HEK293 (cell line): ENCODE results near the gene PKN3.

Source experiments
- BCL11B ChIP-seq: fragments of 450-650 bp; formaldehyde crosslinking; IDR thresholded peaks from 2 replicates; pipeline ENCODE4 v1.5.1; 2016; ENCODE audit warnings: low read depth, missing biosample characterization, missing genetic modification characterization
- GLIS2 ChIP-seq: fragments of 450-650 bp; formaldehyde crosslinking; IDR thresholded peaks from 2 replicates; pipeline ENCODE4 v1.5.1; 2016; ENCODE audit warnings: missing biosample characterization, missing genetic modification characterization
- KLF9 ChIP-seq: fragments of 450-650 bp; formaldehyde crosslinking; IDR thresholded peaks from 2 replicates; pipeline ENCODE4 v1.5.1; 2016; ENCODE audit warnings: missing biosample characterization, missing genetic modification characterization, low read depth
- MEIS1 ChIP-seq: sonication (generic); formaldehyde crosslinking; IDR thresholded peaks from 2 replicates; pipeline ENCODE4 v1.8.1; 2022; ENCODE audit warnings: missing genetic modification reagents, mild to moderate bottlenecking, borderline replicate concordance
- SP3 ChIP-seq: fragments of 450-650 bp; formaldehyde crosslinking; IDR thresholded peaks from 2 replicates; pipeline ENCODE4 v1.5.1; 2016; ENCODE audit warnings: missing biosample characterization, missing genetic modification characterization
- ZBTB17 ChIP-seq: fragments of 450-650 bp; formaldehyde crosslinking; IDR thresholded peaks from 2 replicates; pipeline ENCODE4 v1.5.1; 2016; ENCODE audit warnings: missing biosample characterization, missing genetic modification characterization
- ZIC2 ChIP-seq: fragments of 450-650 bp; formaldehyde crosslinking; IDR thresholded peaks from 2 replicates; pipeline ENCODE4 v1.5.1; 2016; ENCODE audit warnings: missing biosample characterization, missing genetic modification characterization
- ZNF416 ChIP-seq: fragments of 450-650 bp; formaldehyde crosslinking; IDR thresholded peaks from 2 replicates; pipeline ENCODE4 v1.5.1; 2016; ENCODE audit warnings: missing biosample characterization, missing genetic modification characterization
- ZNF837 ChIP-seq: fragments of 450-650 bp; formaldehyde crosslinking; IDR thresholded peaks from 2 replicates; pipeline ENCODE4 v1.5.1; 2016; ENCODE audit warnings: missing biosample characterization, missing genetic modification characterization
- ZSCAN23 ChIP-seq: fragments of 450-650 bp; formaldehyde crosslinking; IDR thresholded peaks from 2 replicates; pipeline ENCODE4 v1.5.1; 2016; ENCODE audit warnings: missing biosample characterization, missing genetic modification characterization
- TF ChIP-seq, protein P1 (sequence below): IDR thresholded peaks from 2 replicates; pipeline ENCODE4 v1.6.1; 2011; ENCODE audit warnings: mild to moderate bottlenecking, low read depth, low read length, borderline replicate concordance
- TF ChIP-seq, protein P2 (sequence below): fragments of 450-650 bp; formaldehyde crosslinking; IDR thresholded peaks from 2 replicates; pipeline ENCODE4 v1.5.1; 2017; ENCODE audit warnings: missing biosample characterization, missing genetic modification characterization
- TF ChIP-seq, protein P3 (sequence below): fragments of 450-650 bp; formaldehyde crosslinking; IDR thresholded peaks from 2 replicates; pipeline ENCODE4 v1.5.1; 2016; ENCODE audit warnings: missing biosample characterization, missing genetic modification characterization
- TF ChIP-seq, protein P4 (sequence below): fragments of 450-650 bp; formaldehyde crosslinking; IDR thresholded peaks from 2 replicates; pipeline ENCODE4 v1.5.1; 2017; ENCODE audit warnings: missing biosample characterization, missing genetic modification characterization
- TF ChIP-seq, protein P5 (sequence below): fragments of 450-650 bp; formaldehyde crosslinking; IDR thresholded peaks from 2 replicates; pipeline ENCODE4 v1.5.1; 2016; ENCODE audit warnings: missing biosample characterization, missing genetic modification characterization
- TF ChIP-seq, protein P6 (sequence below): fragments of 450-650 bp; formaldehyde crosslinking; IDR thresholded peaks from 2 replicates; pipeline ENCODE4 v1.5.1; 2016; ENCODE audit warnings: missing biosample characterization, missing genetic modification characterization
- TF ChIP-seq, protein P7 (sequence below): fragments of 450-650 bp; formaldehyde crosslinking; IDR thresholded peaks from 2 replicates; pipeline ENCODE4 v1.5.1; 2016; ENCODE audit warnings: missing biosample characterization, missing genetic modification characterization

Gene PKN3

DNA sequence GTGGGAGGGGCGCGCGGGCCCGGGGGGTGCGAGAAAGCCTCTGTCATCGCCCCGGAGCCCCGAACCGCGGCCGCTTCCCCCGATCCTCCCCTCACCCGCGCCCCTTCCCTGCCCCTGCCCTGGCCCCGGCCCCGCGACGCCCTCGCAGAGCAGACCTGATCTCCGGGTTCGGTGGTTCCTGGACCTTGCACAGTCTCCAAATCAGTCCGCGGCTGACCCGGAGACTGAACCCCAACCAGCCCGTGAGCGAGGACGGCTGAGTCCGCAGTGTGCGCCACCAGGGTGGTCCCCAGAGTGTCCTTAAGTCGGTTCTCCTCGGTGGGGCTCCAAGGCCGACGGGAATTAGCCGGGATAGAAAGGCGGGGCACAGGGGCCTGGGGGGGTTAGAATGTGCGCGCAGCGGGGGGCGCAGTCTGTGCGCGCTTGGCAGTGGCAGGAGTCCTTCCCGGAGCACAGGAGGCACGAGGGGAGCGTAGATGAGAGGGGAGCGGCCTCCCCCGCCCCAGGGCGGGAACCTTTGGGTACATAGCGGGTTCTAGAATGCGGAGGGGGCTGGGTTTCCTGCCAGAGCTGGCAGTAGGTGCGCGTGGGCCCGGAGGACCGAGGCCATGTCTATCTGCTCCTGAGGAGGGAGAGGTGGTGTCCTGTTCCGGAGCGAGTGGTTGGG lies 779 bp downstream of the PKN3 start (continued):
- TF ChIP-seq ZSCAN23 (tag by site-specific recombination): 0 out of 2 replicates have a peak, but pooled peaks have one; percentile 36
- TF ChIP-seq, protein P1, sequence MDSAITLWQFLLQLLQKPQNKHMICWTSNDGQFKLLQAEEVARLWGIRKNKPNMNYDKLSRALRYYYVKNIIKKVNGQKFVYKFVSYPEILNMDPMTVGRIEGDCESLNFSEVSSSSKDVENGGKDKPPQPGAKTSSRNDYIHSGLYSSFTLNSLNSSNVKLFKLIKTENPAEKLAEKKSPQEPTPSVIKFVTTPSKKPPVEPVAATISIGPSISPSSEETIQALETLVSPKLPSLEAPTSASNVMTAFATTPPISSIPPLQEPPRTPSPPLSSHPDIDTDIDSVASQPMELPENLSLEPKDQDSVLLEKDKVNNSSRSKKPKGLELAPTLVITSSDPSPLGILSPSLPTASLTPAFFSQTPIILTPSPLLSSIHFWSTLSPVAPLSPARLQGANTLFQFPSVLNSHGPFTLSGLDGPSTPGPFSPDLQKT: no peak
- TF ChIP-seq, protein P2, sequence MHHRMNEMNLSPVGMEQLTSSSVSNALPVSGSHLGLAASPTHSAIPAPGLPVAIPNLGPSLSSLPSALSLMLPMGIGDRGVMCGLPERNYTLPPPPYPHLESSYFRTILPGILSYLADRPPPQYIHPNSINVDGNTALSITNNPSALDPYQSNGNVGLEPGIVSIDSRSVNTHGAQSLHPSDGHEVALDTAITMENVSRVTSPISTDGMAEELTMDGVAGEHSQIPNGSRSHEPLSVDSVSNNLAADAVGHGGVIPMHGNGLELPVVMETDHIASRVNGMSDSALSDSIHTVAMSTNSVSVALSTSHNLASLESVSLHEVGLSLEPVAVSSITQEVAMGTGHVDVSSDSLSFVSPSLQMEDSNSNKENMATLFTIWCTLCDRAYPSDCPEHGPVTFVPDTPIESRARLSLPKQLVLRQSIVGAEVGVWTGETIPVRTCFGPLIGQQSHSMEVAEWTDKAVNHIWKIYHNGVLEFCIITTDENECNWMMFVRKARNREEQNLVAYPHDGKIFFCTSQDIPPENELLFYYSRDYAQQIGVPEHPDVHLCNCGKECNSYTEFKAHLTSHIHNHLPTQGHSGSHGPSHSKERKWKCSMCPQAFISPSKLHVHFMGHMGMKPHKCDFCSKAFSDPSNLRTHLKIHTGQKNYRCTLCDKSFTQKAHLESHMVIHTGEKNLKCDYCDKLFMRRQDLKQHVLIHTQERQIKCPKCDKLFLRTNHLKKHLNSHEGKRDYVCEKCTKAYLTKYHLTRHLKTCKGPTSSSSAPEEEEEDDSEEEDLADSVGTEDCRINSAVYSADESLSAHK: 0 out of 2 replicates have a peak, but pooled peaks have one; percentile 12
- TF ChIP-seq ZIC2 (tag by site-specific recombination): peak; percentile 95
- TF ChIP-seq, protein P3, sequence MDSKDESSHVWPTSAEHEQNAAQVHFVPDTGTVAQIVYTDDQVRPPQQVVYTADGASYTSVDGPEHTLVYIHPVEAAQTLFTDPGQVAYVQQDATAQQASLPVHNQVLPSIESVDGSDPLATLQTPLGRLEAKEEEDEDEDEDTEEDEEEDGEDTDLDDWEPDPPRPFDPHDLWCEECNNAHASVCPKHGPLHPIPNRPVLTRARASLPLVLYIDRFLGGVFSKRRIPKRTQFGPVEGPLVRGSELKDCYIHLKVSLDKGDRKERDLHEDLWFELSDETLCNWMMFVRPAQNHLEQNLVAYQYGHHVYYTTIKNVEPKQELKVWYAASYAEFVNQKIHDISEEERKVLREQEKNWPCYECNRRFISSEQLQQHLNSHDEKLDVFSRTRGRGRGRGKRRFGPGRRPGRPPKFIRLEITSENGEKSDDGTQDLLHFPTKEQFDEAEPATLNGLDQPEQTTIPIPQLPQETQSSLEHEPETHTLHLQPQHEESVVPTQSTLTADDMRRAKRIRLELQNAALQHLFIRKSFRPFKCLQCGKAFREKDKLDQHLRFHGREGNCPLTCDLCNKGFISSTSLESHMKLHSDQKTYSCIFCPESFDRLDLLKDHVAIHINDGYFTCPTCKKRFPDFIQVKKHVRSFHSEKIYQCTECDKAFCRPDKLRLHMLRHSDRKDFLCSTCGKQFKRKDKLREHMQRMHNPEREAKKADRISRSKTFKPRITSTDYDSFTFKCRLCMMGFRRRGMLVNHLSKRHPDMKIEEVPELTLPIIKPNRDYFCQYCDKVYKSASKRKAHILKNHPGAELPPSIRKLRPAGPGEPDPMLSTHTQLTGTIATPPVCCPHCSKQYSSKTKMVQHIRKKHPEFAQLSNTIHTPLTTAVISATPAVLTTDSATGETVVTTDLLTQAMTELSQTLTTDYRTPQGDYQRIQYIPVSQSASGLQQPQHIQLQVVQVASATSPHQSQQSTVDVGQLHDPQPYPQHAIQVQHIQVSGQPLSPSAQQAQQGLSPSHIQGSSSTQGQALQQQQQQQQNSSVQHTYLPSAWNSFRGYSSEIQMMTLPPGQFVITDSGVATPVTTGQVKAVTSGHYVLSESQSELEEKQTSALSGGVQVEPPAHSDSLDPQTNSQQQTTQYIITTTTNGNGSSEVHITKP: peak; percentile 7; the same call in 1 of the 2 replicates
- peak; percentile 73 for TF ChIP-seq SP3 (tag by site-specific recombination)
- TF ChIP-seq, protein P4, sequence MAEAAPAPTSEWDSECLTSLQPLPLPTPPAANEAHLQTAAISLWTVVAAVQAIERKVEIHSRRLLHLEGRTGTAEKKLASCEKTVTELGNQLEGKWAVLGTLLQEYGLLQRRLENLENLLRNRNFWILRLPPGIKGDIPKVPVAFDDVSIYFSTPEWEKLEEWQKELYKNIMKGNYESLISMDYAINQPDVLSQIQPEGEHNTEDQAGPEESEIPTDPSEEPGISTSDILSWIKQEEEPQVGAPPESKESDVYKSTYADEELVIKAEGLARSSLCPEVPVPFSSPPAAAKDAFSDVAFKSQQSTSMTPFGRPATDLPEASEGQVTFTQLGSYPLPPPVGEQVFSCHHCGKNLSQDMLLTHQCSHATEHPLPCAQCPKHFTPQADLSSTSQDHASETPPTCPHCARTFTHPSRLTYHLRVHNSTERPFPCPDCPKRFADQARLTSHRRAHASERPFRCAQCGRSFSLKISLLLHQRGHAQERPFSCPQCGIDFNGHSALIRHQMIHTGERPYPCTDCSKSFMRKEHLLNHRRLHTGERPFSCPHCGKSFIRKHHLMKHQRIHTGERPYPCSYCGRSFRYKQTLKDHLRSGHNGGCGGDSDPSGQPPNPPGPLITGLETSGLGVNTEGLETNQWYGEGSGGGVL (tag by site-specific recombination): peak; percentile 100
- peak; percentile 51 for TF ChIP-seq ZBTB17 (tag by site-specific recombination)
- TF ChIP-seq, protein P5, sequence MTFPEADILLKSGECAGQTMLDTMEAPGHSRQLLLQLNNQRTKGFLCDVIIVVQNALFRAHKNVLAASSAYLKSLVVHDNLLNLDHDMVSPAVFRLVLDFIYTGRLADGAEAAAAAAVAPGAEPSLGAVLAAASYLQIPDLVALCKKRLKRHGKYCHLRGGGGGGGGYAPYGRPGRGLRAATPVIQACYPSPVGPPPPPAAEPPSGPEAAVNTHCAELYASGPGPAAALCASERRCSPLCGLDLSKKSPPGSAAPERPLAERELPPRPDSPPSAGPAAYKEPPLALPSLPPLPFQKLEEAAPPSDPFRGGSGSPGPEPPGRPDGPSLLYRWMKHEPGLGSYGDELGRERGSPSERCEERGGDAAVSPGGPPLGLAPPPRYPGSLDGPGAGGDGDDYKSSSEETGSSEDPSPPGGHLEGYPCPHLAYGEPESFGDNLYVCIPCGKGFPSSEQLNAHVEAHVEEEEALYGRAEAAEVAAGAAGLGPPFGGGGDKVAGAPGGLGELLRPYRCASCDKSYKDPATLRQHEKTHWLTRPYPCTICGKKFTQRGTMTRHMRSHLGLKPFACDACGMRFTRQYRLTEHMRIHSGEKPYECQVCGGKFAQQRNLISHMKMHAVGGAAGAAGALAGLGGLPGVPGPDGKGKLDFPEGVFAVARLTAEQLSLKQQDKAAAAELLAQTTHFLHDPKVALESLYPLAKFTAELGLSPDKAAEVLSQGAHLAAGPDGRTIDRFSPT: peak; percentile 84
- peak; percentile 95 for TF ChIP-seq GLIS2 (tag by site-specific recombination)
- 0 out of 2 replicates have a peak, but pooled peaks have one; percentile 46 for TF ChIP-seq BCL11B (tag by site-specific recombination)
- TF ChIP-seq ZNF416 (tag by site-specific recombination): no peak
- TF ChIP-seq KLF9 (tag by site-specific recombination): peak; percentile 75
- no peak for TF ChIP-seq ZNF837 (tag by site-specific recombination)
- TF ChIP-seq, protein P6, sequence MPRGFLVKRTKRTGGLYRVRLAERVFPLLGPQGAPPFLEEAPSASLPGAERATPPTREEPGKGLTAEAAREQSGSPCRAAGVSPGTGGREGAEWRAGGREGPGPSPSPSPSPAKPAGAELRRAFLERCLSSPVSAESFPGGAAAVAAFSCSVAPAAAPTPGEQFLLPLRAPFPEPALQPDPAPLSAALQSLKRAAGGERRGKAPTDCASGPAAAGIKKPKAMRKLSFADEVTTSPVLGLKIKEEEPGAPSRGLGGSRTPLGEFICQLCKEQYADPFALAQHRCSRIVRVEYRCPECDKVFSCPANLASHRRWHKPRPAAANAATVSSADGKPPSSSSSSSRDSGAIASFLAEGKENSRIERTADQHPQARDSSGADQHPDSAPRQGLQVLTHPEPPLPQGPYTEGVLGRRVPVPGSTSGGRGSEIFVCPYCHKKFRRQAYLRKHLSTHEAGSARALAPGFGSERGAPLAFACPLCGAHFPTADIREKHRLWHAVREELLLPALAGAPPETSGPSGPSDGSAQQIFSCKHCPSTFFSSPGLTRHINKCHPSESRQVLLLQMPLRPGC: 0 out of 2 replicates have a peak, but pooled peaks have one; percentile 14
- TF ChIP-seq MEIS1 (CRISPR knock-in tag): peak; percentile 4; the same call in 1 of the 2 replicates
- TF ChIP-seq, protein P7, sequence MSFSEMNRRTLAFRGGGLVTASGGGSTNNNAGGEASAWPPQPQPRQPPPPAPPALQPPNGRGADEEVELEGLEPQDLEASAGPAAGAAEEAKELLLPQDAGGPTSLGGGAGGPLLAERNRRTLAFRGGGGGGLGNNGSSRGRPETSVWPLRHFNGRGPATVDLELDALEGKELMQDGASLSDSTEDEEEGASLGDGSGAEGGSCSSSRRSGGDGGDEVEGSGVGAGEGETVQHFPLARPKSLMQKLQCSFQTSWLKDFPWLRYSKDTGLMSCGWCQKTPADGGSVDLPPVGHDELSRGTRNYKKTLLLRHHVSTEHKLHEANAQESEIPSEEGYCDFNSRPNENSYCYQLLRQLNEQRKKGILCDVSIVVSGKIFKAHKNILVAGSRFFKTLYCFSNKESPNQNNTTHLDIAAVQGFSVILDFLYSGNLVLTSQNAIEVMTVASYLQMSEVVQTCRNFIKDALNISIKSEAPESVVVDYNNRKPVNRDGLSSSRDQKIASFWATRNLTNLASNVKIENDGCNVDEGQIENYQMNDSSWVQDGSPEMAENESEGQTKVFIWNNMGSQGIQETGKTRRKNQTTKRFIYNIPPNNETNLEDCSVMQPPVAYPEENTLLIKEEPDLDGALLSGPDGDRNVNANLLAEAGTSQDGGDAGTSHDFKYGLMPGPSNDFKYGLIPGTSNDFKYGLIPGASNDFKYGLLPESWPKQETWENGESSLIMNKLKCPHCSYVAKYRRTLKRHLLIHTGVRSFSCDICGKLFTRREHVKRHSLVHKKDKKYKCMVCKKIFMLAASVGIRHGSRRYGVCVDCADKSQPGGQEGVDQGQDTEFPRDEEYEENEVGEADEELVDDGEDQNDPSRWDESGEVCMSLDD (tag by site-specific recombination): peak; percentile 90
